GM08714 (cell line): ENCODE data around the gene CNNM2.

Experiments
- H3K4me3 ChIP-seq: fragments of 200-500 bp; sonication (Bioruptor generic); 2 replicates; pipeline ENCODE4 v1.5.1; 2014; ENCODE audit warnings: mild to moderate bottlenecking, low read length, inconsistent platforms
- ZNF274 ChIP-seq: IDR thresholded peaks from 2 replicates; pipeline ENCODE4 v1.6.1; 2012; ENCODE audit warnings: mild to moderate bottlenecking, low read depth, low read length

Gene CNNM2

GRCh38 chr10:102917962-102918816 is at the start of gene CNNM2:
TSS of gene CNNM2 (plus strand) at chr10:102918294. CDS start at chr10:102918481, 187 bp downstream.
- no peak for TF ChIP-seq ZNF274
- peak within 1 kb of the TSS; percentile 88 for H3K4me3 ChIP-seq

- peak overlapping the region; percentile 65; the same call in 1 of the 2 replicates for H3K4me3 ChIP-seq
- TF ChIP-seq ZNF274 = no peak
Observed at GRCh38 chr10:102868911-102869257, 49.2 kb upstream of the CNNM2 start.

GRCh38 chr10:102869258-102870198 is 48.6 kb upstream of the CNNM2 start, which contains the start of gene AS3MT:
TSS of gene AS3MT (plus strand) at chr10:102869470. CDS start at chr10:102869593, 123 bp downstream.
- peak within 1 kb of the TSS; percentile 65; the same call in 1 of the 2 replicates for H3K4me3 ChIP-seq
- no peak for TF ChIP-seq ZNF274

GRCh38 chr10:102870221-102870620 is 47.9 kb upstream of the CNNM2 start:
- H3K4me3 ChIP-seq = no peak overlapping the region; the same call in 1 of the 2 replicates
- TF ChIP-seq ZNF274 = no peak

GRCh38 chr10:102872163-102872562 is 45.9 kb upstream of the CNNM2 start:
- no peak overlapping the region for H3K4me3 ChIP-seq
- TF ChIP-seq ZNF274 = no peak

GRCh38 chr10:102876747-102877153 is 41.3 kb upstream of the CNNM2 start:
- no peak for TF ChIP-seq ZNF274
- H3K4me3 ChIP-seq = no peak overlapping the region

- TF ChIP-seq ZNF274 = no peak
- no peak overlapping the region for H3K4me3 ChIP-seq
Observed at GRCh38 chr10:102878629-102879028, 39.5 kb upstream of the CNNM2 start.

- no peak for TF ChIP-seq ZNF274
- H3K4me3 ChIP-seq = no peak overlapping the region
Observed at GRCh38 chr10:102880256-102880655, 37.8 kb upstream of the CNNM2 start.

GRCh38 chr10:102888048-102888447 is 30.0 kb upstream of the CNNM2 start:
- H3K4me3 ChIP-seq = no peak overlapping the region
- no peak for TF ChIP-seq ZNF274

GRCh38 chr10:102894466-102895213 is 23.5 kb upstream of the CNNM2 start:
- no peak for TF ChIP-seq ZNF274
- H3K4me3 ChIP-seq = no peak overlapping the region

- no peak for TF ChIP-seq ZNF274
- no peak overlapping the region for H3K4me3 ChIP-seq
Observed at GRCh38 chr10:102900006-102900405, 18.1 kb upstream of the CNNM2 start.

- TF ChIP-seq ZNF274 = no peak
- H3K4me3 ChIP-seq = no peak overlapping the region
Observed at GRCh38 chr10:102904346-102904745, 13.7 kb upstream of the CNNM2 start.

- H3K4me3 ChIP-seq = no peak overlapping the region
- TF ChIP-seq ZNF274 = no peak
Observed at GRCh38 chr10:102906507-102906906, 11.6 kb upstream of the CNNM2 start.

- no peak for TF ChIP-seq ZNF274
- no peak overlapping the region for H3K4me3 ChIP-seq
Observed at GRCh38 chr10:102914781-102915180, 3.3 kb upstream of the CNNM2 start.

- TF ChIP-seq ZNF274 = no peak
- H3K4me3 ChIP-seq = no peak overlapping the region; the same call in 1 of the 2 replicates
Observed at GRCh38 chr10:102916173-102916572, 1.9 kb upstream of the CNNM2 start.
